Measurements from ENCODE around the gene TRRAP.

Gene TRRAP

DNA sequence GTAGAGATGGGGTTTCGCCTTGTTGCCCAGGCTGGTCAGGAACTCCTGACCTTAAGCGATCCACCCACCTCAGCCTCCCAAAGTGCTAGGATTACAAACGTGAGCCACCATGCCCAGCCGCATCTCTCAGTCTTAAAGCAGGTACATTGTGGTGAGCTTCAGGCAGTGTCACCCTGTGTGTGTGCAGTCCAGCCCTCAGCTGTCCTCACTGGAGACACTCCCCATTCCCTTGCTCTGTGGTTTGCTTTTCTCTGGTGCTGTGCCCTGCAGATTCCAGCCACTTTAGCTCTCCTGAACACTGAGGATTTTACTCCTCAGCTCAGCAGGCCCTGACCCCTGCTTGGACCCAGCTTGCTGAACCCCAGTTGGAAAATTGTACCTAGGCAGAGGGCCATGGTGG is 6.1 kb downstream of the TRRAP start:
- peaks cover 0 to 1% of the 10 kb centered on the region in 2 experiments for H3K4me1 ChIP-seq (ENCODE audit: control insufficient read depth in 1 of 2, insufficient read depth in 2 of 2, low read length in 2 of 2)
- H2AFZ ChIP-seq (ENCODE audit: insufficient read depth, low read length, poor library complexity), result no peak overlapping the region
- no peak overlapping the region for H3K23ac ChIP-seq (ENCODE audit: low read length)
- WGBS (ENCODE audit: extremely low coverage, insufficient coverage, insufficient read length), result no CpG with 5 or more reads among the region's 4 CpGs
- peaks cover 36 to 40% of the 10 kb centered on the region in 2 experiments for H3K36me3 ChIP-seq (ENCODE audit: control insufficient read depth in 1 of 2, insufficient read depth in 2 of 2, low read length in 2 of 2)
- no peak overlapping the region for H3K27ac ChIP-seq (ENCODE audit: low read depth, low read length)
- H3K79me1 ChIP-seq (ENCODE audit: low read length), result no peaks in the 10 kb centered on the region
- peaks cover 4% of the 10 kb centered on the region for H3K79me2 ChIP-seq (ENCODE audit: control insufficient read depth, insufficient read depth, low read length, poor library complexity)
- no peak overlapping the region for H2BK12ac ChIP-seq (ENCODE audit: low read length)
- no peak overlapping the region for H4K12ac ChIP-seq (ENCODE audit: low read depth, low read length)
- no peak overlapping the region for H4K91ac ChIP-seq (ENCODE audit: low read depth, low read length)
- H3K4ac ChIP-seq (ENCODE audit: low read depth, low read length), result no peak overlapping the region
- no peak overlapping the region for H3K14ac ChIP-seq (ENCODE audit: low read length)
- no peak overlapping the region for H2BK120ac ChIP-seq (ENCODE audit: insufficient read depth, low read length, poor library complexity)
- no peak for DNase-seq
- no peak overlapping the region for H3K4me3 ChIP-seq (ENCODE audit: low read depth, low read length)
- no peak overlapping the region for H3K4me2 ChIP-seq (ENCODE audit: low read length)
- H3K9ac ChIP-seq (ENCODE audit: low read length), result no peak overlapping the region
- no peak overlapping the region for H4K8ac ChIP-seq (ENCODE audit: low read depth, low read length)
- no peak overlapping the region for H2BK5ac ChIP-seq (ENCODE audit: low read depth, low read length, poor library complexity)
- no peak overlapping the region for H3K18ac ChIP-seq (ENCODE audit: low read length)
- no peaks in the 10 kb centered on the region for H3K9me3 ChIP-seq (ENCODE audit: insufficient read depth, low read depth, low read length)
- H3K27me3 ChIP-seq (ENCODE audit: insufficient read depth, low read length), result no peaks in the 10 kb centered on the region
- H2AK5ac ChIP-seq (ENCODE audit: low read length), result no peak overlapping the region

DNA sequence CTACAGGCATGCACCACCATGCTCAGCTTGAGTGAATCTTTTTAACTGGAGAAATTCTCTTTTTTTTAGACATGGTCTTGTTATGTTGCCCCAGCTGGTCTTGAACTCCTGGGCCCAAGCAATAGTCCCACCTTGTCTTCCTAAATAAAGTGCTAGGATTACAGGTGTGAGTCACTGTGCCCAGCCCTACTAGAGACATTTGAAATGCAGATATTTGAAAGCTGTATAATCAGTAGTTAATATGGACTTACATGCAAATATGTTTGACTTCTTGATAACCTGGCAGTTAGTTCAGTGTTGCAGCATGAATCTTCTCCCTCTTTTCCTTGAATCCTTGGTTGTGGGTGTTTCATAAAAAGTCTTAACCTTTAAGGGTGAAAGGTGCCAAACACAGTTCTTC is 8.7 kb downstream of the TRRAP start:
- H3K4ac ChIP-seq (ENCODE audit: low read depth, low read length), result no peak overlapping the region
- H3K27me3 ChIP-seq (ENCODE audit: insufficient read depth, low read length), result no peaks in the 10 kb centered on the region
- no peak overlapping the region for H4K8ac ChIP-seq (ENCODE audit: low read depth, low read length)
- H3K9ac ChIP-seq (ENCODE audit: low read length), result no peak overlapping the region
- no peak overlapping the region for H2AK5ac ChIP-seq (ENCODE audit: low read length)
- no peak overlapping the region for H3K27ac ChIP-seq (ENCODE audit: low read depth, low read length)
- no peak overlapping the region for H3K14ac ChIP-seq (ENCODE audit: low read length)
- no peak overlapping the region for H4K12ac ChIP-seq (ENCODE audit: low read depth, low read length)
- H3K4me2 ChIP-seq (ENCODE audit: low read length), result no peak overlapping the region
- no peaks in the 10 kb centered on the region for H3K9me3 ChIP-seq (ENCODE audit: insufficient read depth, low read depth, low read length)
- no peaks in the 10 kb centered on the region for H3K4me1 ChIP-seq (ENCODE audit: control insufficient read depth in 1 of 2, insufficient read depth in 2 of 2, low read length in 2 of 2)
- no peak for DNase-seq
- no peaks in the 10 kb centered on the region for H3K79me1 ChIP-seq (ENCODE audit: low read length)
- H3K23ac ChIP-seq (ENCODE audit: low read length), result no peak overlapping the region
- no peak overlapping the region for H2BK12ac ChIP-seq (ENCODE audit: low read length)
- H2BK5ac ChIP-seq (ENCODE audit: low read depth, low read length, poor library complexity), result no peak overlapping the region
- no peak overlapping the region for H4K91ac ChIP-seq (ENCODE audit: low read depth, low read length)
- no peak overlapping the region for H2AFZ ChIP-seq (ENCODE audit: insufficient read depth, low read length, poor library complexity)
- H3K4me3 ChIP-seq (ENCODE audit: low read depth, low read length), result no peak overlapping the region
- H3K18ac ChIP-seq (ENCODE audit: low read length), result no peak overlapping the region
- no peaks in the 10 kb centered on the region for H3K79me2 ChIP-seq (ENCODE audit: control insufficient read depth, insufficient read depth, low read length, poor library complexity)
- H2BK120ac ChIP-seq (ENCODE audit: insufficient read depth, low read length, poor library complexity), result no peak overlapping the region
- H3K36me3 ChIP-seq (ENCODE audit: control insufficient read depth in 1 of 2, insufficient read depth in 2 of 2, low read length in 2 of 2), result peaks cover 44 to 45% of the 10 kb centered on the region in 2 experiments

DNA sequence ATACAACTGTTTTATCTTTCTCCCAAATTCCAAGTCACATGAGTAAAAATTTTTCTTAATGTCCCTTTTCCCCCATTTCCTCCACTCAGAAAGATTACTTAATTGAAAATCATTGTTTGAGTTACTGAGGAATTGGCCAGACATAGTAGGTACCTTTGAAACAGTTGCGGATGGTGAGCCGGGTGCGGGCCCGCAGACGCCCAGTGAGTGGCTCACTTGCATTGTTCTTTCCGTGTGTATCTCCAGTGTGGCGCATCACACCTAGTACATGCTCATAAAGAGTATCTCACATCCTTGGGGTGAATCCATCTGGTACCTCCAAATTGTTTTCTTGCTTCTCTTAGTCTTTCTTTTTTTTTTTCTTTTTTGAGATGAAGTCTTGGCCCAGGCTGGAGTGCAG is 14.3 kb downstream of the TRRAP start:
- H3K36me3 ChIP-seq (ENCODE audit: control insufficient read depth in 1 of 2, insufficient read depth in 2 of 2, low read length in 2 of 2), result peaks cover 35 to 43% of the 10 kb centered on the region in 2 experiments
- DNase-seq, result no peak
- no peak overlapping the region for H3K9ac ChIP-seq (ENCODE audit: low read length)
- H2AK5ac ChIP-seq (ENCODE audit: low read length), result no peak overlapping the region
- H4K12ac ChIP-seq (ENCODE audit: low read depth, low read length), result no peak overlapping the region
- no peak overlapping the region for H2BK120ac ChIP-seq (ENCODE audit: insufficient read depth, low read length, poor library complexity)
- H3K9me3 ChIP-seq (ENCODE audit: insufficient read depth, low read depth, low read length), result no peaks in the 10 kb centered on the region
- no peaks in the 10 kb centered on the region for H3K79me2 ChIP-seq (ENCODE audit: control insufficient read depth, insufficient read depth, low read length, poor library complexity)
- no peak overlapping the region for H4K8ac ChIP-seq (ENCODE audit: low read depth, low read length)
- no peaks in the 10 kb centered on the region for H3K4me1 ChIP-seq (ENCODE audit: control insufficient read depth in 1 of 2, insufficient read depth in 2 of 2, low read length in 2 of 2)
- no CpG with 5 or more reads among the region's 7 CpGs for WGBS (ENCODE audit: extremely low coverage, insufficient coverage, insufficient read length)
- no peaks in the 10 kb centered on the region for H3K27me3 ChIP-seq (ENCODE audit: insufficient read depth, low read length)
- H3K23ac ChIP-seq (ENCODE audit: low read length), result no peak overlapping the region
- no peaks in the 10 kb centered on the region for H3K79me1 ChIP-seq (ENCODE audit: low read length)
- no peak overlapping the region for H2BK5ac ChIP-seq (ENCODE audit: low read depth, low read length, poor library complexity)
- H4K91ac ChIP-seq (ENCODE audit: low read depth, low read length), result no peak overlapping the region
- no peak overlapping the region for H3K14ac ChIP-seq (ENCODE audit: low read length)
- H3K27ac ChIP-seq (ENCODE audit: low read depth, low read length), result no peak overlapping the region
- H3K4me2 ChIP-seq (ENCODE audit: low read length), result no peak overlapping the region
- H2AFZ ChIP-seq (ENCODE audit: insufficient read depth, low read length, poor library complexity), result no peak overlapping the region
- H2BK12ac ChIP-seq (ENCODE audit: low read length), result no peak overlapping the region
- H3K18ac ChIP-seq (ENCODE audit: low read length), result no peak overlapping the region
- H3K4ac ChIP-seq (ENCODE audit: low read depth, low read length), result no peak overlapping the region
- H3K4me3 ChIP-seq (ENCODE audit: low read depth, low read length), result no peak overlapping the region

DNA sequence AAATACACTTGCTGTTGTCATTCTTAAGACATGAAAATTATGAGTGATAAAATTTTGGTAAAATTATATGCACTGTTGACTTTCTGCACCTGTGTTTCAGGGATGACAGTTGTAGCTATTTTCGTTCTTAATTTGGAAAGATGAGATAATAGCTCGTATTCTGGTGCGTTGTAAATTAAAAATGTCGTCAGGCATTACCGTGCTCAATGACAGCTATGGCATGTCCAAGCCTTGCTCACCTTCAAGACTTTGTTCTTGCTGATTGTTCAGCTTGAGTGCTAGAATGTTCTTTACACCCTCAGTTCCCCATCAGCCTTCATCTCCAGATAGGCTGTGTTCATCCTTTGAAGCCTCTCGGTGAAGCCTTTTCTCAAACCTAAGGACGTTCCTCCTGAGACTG is 21.5 kb downstream of the TRRAP start:
- no peak overlapping the region for H4K12ac ChIP-seq (ENCODE audit: low read depth, low read length)
- H2AFZ ChIP-seq (ENCODE audit: insufficient read depth, low read length, poor library complexity), result no peak overlapping the region
- no peak overlapping the region for H3K4me3 ChIP-seq (ENCODE audit: low read depth, low read length)
- peaks cover 49 to 64% of the 10 kb centered on the region in 2 experiments for H3K36me3 ChIP-seq (ENCODE audit: control insufficient read depth in 1 of 2, insufficient read depth in 2 of 2, low read length in 2 of 2)
- no peak for DNase-seq
- H3K79me1 ChIP-seq (ENCODE audit: low read length), result no peaks in the 10 kb centered on the region
- H4K8ac ChIP-seq (ENCODE audit: low read depth, low read length), result no peak overlapping the region
- no peak overlapping the region for H3K23ac ChIP-seq (ENCODE audit: low read length)
- H4K91ac ChIP-seq (ENCODE audit: low read depth, low read length), result no peak overlapping the region
- H3K18ac ChIP-seq (ENCODE audit: low read length), result no peak overlapping the region
- no CpG with 5 or more reads among the region's 7 CpGs for WGBS (ENCODE audit: extremely low coverage, insufficient coverage, insufficient read length)
- no peak overlapping the region for H2AK5ac ChIP-seq (ENCODE audit: low read length)
- H2BK120ac ChIP-seq (ENCODE audit: insufficient read depth, low read length, poor library complexity), result no peak overlapping the region
- peaks cover 2% of the 10 kb centered on the region for H3K9me3 ChIP-seq (ENCODE audit: insufficient read depth, low read depth, low read length)
- no peak overlapping the region for H2BK5ac ChIP-seq (ENCODE audit: low read depth, low read length, poor library complexity)
- no peak overlapping the region for H3K14ac ChIP-seq (ENCODE audit: low read length)
- no peak overlapping the region for H3K4me2 ChIP-seq (ENCODE audit: low read length)
- H3K4me1 ChIP-seq (ENCODE audit: control insufficient read depth in 1 of 2, insufficient read depth in 2 of 2, low read length in 2 of 2), result no peaks in the 10 kb centered on the region
- H3K27me3 ChIP-seq (ENCODE audit: insufficient read depth, low read length), result no peaks in the 10 kb centered on the region
- H3K9ac ChIP-seq (ENCODE audit: low read length), result no peak overlapping the region
- no peak overlapping the region for H3K4ac ChIP-seq (ENCODE audit: low read depth, low read length)
- H3K27ac ChIP-seq (ENCODE audit: low read depth, low read length), result no peak overlapping the region
- H2BK12ac ChIP-seq (ENCODE audit: low read length), result no peak overlapping the region
- no peaks in the 10 kb centered on the region for H3K79me2 ChIP-seq (ENCODE audit: control insufficient read depth, insufficient read depth, low read length, poor library complexity)
